ENCODE data around the gene TRAPPC11. TPM values are rescaled to one million over a fixed set of nuclear protein-coding genes. Genes with fewer than 3 reads are reported as not detected.

Gene TRAPPC11
- total and polyA plus RNA-seq, 11 donors, result 10.4 to 28.5 (median 21.6) TPM

GRCh38 chr4:183746305-183747229 lies 87.5 kb downstream of the TRAPPC11 start:
- DNase-seq (no peak), ATAC-seq (peak in 1 of 4 donors; percentile 39)
- Histone ChIP-seq H3K36me3 (no peaks in the 10 kb centered on the region), H3K9me3 (peaks cover 0 to 3% (median 0%) of the 10 kb centered on the region in 12 donors), H3K27ac (no peak overlapping the region), H3K4me3 (no peak overlapping the region), H3K27me3 (no peaks in the 10 kb centered on the region), H3K4me1 (peaks cover 0 to 9% (median 0%) of the 10 kb centered on the region in 12 donors)
- TF ChIP-seq CTCF (IDR thresholded peaks at IDR 0.05) (no peak), POLR2A (IDR thresholded peaks at IDR 0.05) (no peak)
- intact Hi-C loops (cut with DNase I), result no loop called here
- WGBS, 4 donors, result 92 to 95% (median 94%) methylated on average over 34 to 48 of the region's 48 CpGs

GRCh38 chr4:183747380-183747779 lies 88.3 kb downstream of the TRAPPC11 start:
- TF ChIP-seq POLR2A (IDR thresholded peaks at IDR 0.05), result no peak
- TF ChIP-seq CTCF (IDR thresholded peaks at IDR 0.05), result no peak
- H3K4me3 ChIP-seq, result no peak overlapping the region
- H3K4me1 ChIP-seq, result peaks cover 0 to 9% (median 0%) of the 10 kb centered on the region in 12 donors
- ATAC-seq, result no peak
- no peaks in the 10 kb centered on the region for H3K36me3 ChIP-seq
- intact Hi-C loops (cut with DNase I), result no loop called here
- 96 to 99% (median 98%) methylated on average over 2 of the region's 2 CpGs for WGBS, 4 donors
- H3K27ac ChIP-seq, result no peak overlapping the region
- no peaks in the 10 kb centered on the region for H3K27me3 ChIP-seq
- no peak for DNase-seq
- peaks cover 0 to 4% (median 0%) of the 10 kb centered on the region in 12 donors for H3K9me3 ChIP-seq

- TF ChIP-seq CTCF (IDR thresholded peaks at IDR 0.05) (no peak), POLR2A (IDR thresholded peaks at IDR 0.05) (no peak)
- H3K4me1 ChIP-seq, result peaks cover 0 to 9% (median 0%) of the 10 kb centered on the region in 12 donors
- intact Hi-C loops (cut with DNase I), result no loop called here
- H3K27me3 ChIP-seq, result no peaks in the 10 kb centered on the region
- no peak overlapping the region for H3K27ac ChIP-seq
- DNase-seq, result no peak
- 46 to 62% (median 47%) methylated on average over 6 of the region's 6 CpGs for WGBS, 4 donors
- H3K4me3 ChIP-seq, result no peak overlapping the region
- peaks cover 0 to 4% (median 0%) of the 10 kb centered on the region in 12 donors for H3K9me3 ChIP-seq
- peak in 3 of 4 donors; percentile 42 to 52 (median 43) for ATAC-seq
- no peaks in the 10 kb centered on the region for H3K36me3 ChIP-seq
These were observed 89.0 kb downstream of the TRAPPC11 start for GRCh38 chr4:183747931-183748670.

- TF ChIP-seq CTCF (IDR thresholded peaks at IDR 0.05), result no peak
- no peak for TF ChIP-seq POLR2A (IDR thresholded peaks at IDR 0.05)
- no peaks in the 10 kb centered on the region for H3K27me3 ChIP-seq
- no peaks in the 10 kb centered on the region for H3K36me3 ChIP-seq
- intact Hi-C loops (cut with DNase I), result no loop called here
- 94 to 98% (median 96%) methylated on average over 4 of the region's 4 CpGs for WGBS, 4 donors
- peaks cover 0 to 9% (median 0%) of the 10 kb centered on the region in 12 donors for H3K4me1 ChIP-seq
- no peak overlapping the region for H3K4me3 ChIP-seq
- no peak overlapping the region for H3K27ac ChIP-seq
- no peak for DNase-seq
- H3K9me3 ChIP-seq, result peaks cover 0 to 4% (median 0%) of the 10 kb centered on the region in 12 donors
- no peak for ATAC-seq
These were observed 92.0 kb downstream of the TRAPPC11 start for GRCh38 chr4:183751106-183751505.
